ENCODE results near the gene MTURN.
A peak's percentile ranks its signal among the peaks of the same experiment; 100 is the strongest.
"Not testable (repeated sequence)": the region's sequence is repeated elsewhere in the genome, so short reads cannot be mapped to it uniquely, and the experiment has no call there.

MTURN gene

DNA sequence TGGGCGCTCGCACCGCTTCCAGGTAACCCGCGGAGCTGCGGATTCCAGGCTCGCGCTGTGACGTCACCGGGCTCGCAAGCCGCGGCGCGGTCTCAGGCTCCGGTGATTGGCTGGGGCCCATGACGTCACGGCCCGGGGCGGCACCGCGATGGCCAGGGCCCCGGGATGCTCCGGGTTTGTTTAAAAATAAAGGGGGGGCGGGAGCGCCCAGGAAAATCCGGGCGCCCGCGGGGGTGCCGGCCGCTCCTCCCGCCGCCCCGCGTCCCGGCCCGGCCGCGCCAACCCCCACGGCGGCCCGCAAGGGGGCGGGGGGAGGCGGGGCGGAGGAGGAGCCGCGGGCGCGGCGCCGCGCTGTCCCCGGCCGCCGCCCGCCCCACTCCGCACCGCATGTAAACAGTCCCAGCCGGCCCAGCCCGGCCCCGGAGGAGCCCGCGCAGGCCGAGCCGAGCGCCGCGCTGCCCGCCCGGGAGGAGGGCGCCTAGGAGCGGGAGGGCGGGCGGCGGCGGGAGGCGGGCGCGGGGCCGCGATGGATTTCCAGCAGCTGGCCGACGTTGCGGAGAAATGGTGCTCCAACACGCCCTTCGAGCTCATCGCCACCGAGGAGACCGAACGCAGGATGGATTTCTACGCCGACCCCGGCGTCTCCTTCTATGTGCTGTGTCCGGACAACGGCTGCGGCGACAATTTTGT, at the start of gene MTURN:
TSS of gene MTURN (plus strand) at position 376 of the 690 bp plus-strand sequence. CDS start at position 527, 151 bp downstream.
- DNase-seq = peak; percentile 67

GRCh38 chr7:30086529-30086928, 48.3 kb upstream of the MTURN start:
- DNase-seq = no peak

GRCh38 chr7:30087371-30087770, 47.4 kb upstream of the MTURN start:
- DNase-seq = no peak

GRCh38 chr7:30088362-30088761, 46.4 kb upstream of the MTURN start:
- DNase-seq = no peak

DNA sequence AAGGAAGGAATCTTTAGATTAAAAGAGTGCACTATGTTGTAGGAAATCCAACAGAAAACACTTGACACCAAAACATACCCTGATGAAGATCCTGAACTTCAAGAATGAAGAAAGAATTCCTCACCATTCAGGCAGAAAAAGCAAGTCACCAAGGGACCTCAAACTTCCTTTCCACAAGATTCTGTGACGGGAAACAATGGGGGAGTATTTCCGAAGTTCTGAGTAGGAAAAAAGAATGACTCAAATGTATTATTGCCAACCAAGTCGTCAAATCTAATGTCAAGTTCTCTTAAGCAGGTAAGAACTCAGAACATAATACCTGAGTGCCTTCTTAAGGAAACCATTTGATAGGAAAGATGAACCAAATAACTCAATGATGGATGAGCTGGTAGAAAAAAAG, 44.7 kb upstream of the MTURN start:
- DNase-seq = no peak

DNA sequence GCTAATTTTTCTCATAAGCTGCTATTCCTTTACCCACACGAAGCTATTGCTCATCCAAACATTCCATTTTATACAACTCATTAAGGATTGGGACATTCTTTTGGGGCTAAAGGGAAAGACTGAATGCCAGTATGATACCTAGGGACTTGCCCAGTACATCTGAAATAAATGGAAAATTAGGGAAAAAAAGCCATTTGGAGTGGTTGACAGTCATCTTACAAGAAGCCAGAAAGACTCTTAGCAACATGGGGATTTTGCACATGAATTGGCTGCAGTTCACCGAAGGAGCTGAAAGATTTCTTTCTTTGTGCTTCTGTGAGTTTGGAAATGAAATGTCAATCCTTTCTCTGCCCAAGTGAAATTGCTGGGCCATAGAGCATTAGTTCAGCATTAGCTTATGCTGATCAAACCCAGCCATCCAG, 43.3 kb upstream of the MTURN start:
- DNase-seq = no peak

DNA sequence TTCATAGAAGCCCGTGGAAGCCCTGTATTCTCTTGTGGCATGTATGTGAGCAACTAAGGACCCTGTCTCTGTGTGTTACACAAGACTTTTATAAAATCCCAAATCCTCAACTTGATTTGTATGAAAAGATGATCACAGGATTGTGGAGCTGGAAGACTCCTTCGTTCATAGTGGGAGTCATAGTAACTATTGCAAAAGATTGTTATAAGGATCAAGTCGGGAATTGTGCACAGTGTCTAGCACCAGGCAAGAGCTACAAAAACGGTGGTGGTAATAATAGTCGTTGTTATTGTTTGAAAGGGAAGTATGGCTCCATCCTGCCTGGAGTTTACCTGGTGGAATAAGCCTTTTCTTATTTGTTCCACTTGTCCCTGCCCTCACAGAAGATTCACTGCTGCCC, 42.8 kb upstream of the MTURN start:
- DNase-seq = no peak

DNA sequence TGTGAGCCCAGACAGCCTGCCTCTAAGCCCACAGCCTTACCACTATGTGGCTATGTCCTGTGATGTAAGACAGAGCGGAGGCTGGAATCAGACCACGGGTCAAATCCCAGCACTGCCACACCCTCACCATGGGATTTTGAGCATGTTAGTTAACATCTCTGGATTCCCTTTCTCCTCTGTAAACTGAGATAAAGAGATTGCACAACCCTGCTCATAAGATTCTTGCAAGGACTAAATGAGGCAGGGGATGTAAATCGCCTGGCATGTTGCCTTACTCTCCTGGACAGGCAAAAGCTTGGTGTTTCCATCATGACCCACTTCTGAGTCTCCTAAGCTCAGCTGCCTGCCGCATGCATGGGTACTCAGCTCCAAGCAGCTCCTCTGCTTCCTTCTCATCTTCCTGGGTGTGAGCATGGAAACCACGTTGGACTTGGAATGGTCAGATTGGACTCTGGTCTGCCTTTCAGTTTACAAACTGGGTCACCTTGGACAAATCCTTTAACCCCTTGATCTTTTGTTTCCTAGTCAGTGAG, 41.3 kb upstream of the MTURN start:
- no peak for DNase-seq

GRCh38 chr7:30098599-30098998, 36.2 kb upstream of the MTURN start:
- not testable (repeated sequence) for DNase-seq

DNA sequence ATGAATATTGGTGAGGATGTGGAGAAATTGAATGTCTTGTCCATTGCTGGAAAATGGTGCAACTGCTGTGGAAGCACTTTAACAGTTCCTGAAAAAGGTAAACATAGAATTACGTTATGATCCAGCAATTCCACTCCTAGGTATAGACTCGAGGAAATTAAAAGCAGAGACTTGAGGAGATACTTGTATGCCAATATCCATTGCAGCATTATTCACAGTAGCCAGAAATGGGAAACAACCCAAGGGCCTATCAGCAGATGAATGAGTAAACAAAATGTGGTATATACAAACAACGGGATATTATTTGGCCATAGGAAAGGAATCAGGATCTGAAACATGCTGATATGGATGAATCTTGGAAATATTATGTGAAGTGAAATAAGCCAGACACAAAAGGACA, 32.5 kb upstream of the MTURN start:
- DNase-seq = no peak

DNA sequence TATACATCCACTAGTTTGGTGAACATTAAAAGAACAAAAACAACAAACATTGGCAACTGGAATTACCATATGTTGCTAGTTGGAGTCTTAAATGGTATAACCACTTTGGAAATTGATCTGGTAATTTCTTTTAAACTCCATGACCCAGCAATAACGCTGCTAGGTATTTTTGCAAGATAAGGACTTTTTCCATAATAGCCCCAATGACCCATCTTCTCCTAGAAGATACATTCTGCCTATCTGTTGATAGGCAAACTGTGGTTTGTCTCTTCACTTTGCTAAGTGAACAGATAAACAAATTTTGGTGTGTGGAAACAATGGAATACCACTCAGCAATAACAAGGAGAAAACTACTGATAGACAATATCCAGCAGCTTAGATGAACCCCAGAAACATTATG, 30.6 kb upstream of the MTURN start:
- no peak for DNase-seq

DNA sequence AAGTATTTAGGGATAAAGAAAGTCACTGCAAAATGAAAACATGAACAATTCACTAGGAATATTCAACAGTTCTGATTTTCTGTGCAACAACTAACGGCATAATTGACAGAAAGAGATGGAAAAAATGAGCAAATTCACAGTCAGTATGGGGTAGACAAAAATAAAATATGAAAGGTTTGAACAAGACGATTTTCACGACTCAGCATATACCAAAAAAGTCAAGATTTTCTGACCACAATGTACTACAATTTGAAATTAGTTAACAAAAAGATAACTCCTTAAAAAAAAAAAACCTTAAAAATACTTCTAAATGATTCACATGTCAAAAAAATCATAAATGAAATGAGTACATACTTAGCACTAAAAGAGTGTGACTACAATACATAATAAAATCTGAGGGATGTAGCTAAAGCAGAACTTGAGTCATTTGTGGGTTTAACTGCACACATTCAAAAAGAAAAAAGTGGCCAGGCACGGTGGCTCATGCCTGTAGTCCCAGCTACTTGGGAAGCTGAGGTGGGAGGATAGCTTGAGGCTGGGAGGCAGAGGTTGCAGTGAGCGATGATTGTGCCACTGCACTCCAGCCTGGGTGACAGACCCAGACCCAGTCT, 22.6 kb upstream of the MTURN start:
- no peak for DNase-seq

- DNase-seq = no peak
Measured at GRCh38 chr7:30113144-30113543, 21.6 kb upstream of the MTURN start.

- no peak for DNase-seq
Measured at GRCh38 chr7:30114536-30115238, 20.1 kb upstream of the MTURN start.

- no peak for DNase-seq
Measured at GRCh38 chr7:30115709-30116297, 19.0 kb upstream of the MTURN start.

- no peak for DNase-seq
Measured at GRCh38 chr7:30116771-30117170, 18.0 kb upstream of the MTURN start.

DNA sequence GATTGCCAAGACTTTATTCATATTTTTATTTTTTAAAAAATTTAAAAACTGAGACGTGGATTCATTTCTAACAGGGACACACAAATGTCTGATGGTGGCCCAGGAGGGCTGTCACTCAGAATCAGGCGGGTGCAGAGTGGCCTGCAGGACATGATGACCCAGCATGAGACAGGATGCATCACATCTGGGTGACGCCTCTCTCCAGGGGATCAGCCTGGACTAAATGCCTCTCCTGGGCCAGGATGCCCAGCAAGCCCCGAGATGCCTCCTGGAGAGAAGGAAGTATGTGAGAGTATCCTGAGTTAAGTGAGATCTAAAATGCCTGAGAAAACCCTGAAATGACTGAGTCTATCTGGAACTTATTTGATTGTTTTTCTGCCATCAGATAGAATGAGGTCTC, 16.9 kb upstream of the MTURN start:
- DNase-seq = no peak

DNA sequence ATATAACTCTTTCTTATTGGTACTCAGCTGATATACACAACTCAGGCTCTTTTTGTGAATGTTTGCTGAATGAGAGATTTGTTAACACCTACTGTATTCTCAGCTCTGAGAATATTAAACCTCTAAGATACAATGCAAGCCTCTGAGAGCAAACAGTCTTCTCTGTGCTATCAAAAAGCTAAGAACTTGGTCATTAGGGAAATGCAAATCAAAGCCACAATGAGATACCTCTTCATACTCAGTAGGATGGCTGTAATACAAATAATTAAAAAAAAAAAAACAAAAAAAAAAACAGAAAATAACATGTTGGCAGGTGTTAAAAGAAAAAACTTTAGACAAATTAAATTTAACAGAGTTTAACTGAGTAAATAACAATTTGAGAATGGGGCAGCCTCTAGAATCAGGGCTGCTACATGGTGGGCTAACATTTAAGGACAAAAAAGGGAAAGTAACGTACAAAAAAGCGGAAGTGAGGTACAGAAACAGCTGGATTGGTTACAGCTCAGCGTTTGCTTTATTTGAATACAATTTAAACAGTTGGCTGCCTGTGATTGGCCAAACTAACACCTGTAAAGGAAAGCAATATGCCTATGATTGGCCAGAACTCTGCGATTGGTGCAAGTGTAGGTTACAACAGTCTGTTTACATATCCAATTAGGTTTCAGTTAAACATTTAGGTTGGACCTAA, 14.8 kb upstream of the MTURN start:
- no peak for DNase-seq

- DNase-seq = peak; percentile 33
Measured at GRCh38 chr7:30133736-30134610, 813 bp upstream of the MTURN start.

DNA sequence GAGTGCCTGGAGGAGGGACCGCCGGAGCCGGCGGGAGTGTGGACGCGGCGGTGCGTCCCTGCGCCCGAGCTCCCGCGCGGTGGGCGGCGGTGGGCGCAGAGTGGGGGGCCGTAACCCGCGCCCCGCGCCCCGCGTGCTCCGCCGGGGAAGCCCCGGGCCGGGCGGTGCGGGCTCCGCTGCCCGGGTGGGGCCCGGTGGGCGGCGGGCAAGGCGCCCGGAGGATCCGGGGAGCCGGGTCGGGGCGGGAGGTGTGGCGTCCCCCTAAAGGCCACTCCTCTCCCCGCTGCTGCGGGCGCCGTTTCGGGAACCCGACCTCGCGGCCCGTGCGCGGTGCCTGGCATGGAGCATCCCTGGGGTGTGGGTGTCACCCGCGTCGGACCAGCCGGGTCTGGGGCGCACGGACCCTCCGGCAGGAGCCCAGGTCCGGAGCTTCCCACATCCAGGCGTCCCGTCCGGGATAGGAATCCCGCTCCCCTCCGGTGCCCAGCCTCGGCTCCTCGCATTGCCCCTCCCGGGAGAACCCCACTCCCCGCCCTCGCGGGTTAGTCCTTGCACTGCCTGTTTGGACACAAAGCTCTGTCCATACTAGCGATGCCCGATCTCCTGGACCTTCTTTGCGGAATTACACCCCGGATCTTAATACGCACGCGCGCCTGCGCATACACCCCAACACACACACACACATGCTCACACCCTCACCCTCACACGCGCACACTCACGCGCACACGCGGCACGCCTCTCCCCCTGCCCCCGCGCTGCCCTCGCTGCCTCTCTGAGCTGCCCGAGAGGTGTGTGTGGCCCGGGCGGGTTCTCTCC, 723 bp downstream of the MTURN start:
- peak; percentile 12 for DNase-seq

Data from OCI-M1 (cell line).